IMR-90 (cell line): Measurements from ENCODE around the gene ETHE1. TPM values are rescaled to one million over a fixed set of nuclear protein-coding genes. Genes with fewer than 3 reads are reported as not detected.
A peak's percentile ranks its signal among the peaks of the same experiment; 100 is the strongest.

Source experiments
- ATAC-seq: fragments of 200-7000 bp; cut with Tn5 transposase; 2 replicates; pipeline ENCODE4 v1.9.1; 2020; ENCODE audit warnings: low read depth, mild to moderate bottlenecking, moderate library complexity
- BruUV-seq: library from RNA; stranded (reverse); fragments of 400-500 nt; replicated peaks from 2 replicates; lab custom pipeline; 2021; lab: Mats Ljungman, UMichigan
- CTCF ChIA-PET: fragments of 300-600 bp; formaldehyde crosslinking; extraction: SDS; loops from one replicate; lab custom pipeline; 2021; ENCODE audit warnings: antibody characterized with exemption; lab: Yijun Ruan, JAX
- POLR2A ChIA-PET: fragments of 300-600 bp; sonication (Branson Sonifier 250); formaldehyde crosslinking; loops from one replicate; lab custom pipeline; 2022; ENCODE audit warnings: antibody characterized with exemption; ENCODE audit not compliant: unreplicated experiment; lab: Charles Lee
- DNase-seq: peaks from one replicate; pipeline ENCODE4 v3.0.0; 2013
- H2AFZ ChIP-seq: replicated peaks from 2 replicates; pipeline ENCODE3; 2013; ENCODE audit warnings: low read length, mild to moderate bottlenecking; ENCODE audit not compliant: poor library complexity
- H2AK5ac ChIP-seq: 2 replicates; pipeline ENCODE4 v1.6.1; 2013; ENCODE audit warnings: low read depth, low read length, inconsistent platforms
- H2AK9ac ChIP-seq: replicated peaks from 2 replicates; pipeline ENCODE3; 2013; ENCODE audit warnings: mild to moderate bottlenecking, low read depth, low read length, moderate library complexity; ENCODE audit not compliant: poor library complexity
- H2BK120ac ChIP-seq: 2 replicates; pipeline ENCODE4 v1.6.1; 2013; ENCODE audit warnings: low read depth, low read length, inconsistent platforms
- H2BK15ac ChIP-seq: 3 replicates; pipeline ENCODE4 v1.6.1; 2013; ENCODE audit warnings: low read depth, low read length, inconsistent platforms
- H2BK20ac ChIP-seq: 2 replicates; pipeline ENCODE4 v1.6.1; 2013; ENCODE audit warnings: low read depth, mild to moderate bottlenecking, inconsistent platforms, low read length, moderate library complexity
- H2BK5ac ChIP-seq: 2 replicates; pipeline ENCODE4 v1.6.1; 2013; ENCODE audit warnings: mild to moderate bottlenecking, low read depth, low read length, inconsistent platforms; ENCODE audit not compliant: poor library complexity, severe bottlenecking
- H3K14ac ChIP-seq: replicated peaks from 2 replicates; pipeline ENCODE4 v1.6.1; 2013; ENCODE audit warnings: low read depth, low read length, inconsistent platforms
- H3K18ac ChIP-seq: 2 replicates; pipeline ENCODE4 v1.6.1; 2013; ENCODE audit warnings: low read depth, low read length, control low read depth
- H3K23ac ChIP-seq: 2 replicates; pipeline ENCODE4 v1.6.1; 2013; ENCODE audit warnings: low read depth, low read length, inconsistent platforms
- H3K27ac ChIP-seq: 2 replicates; pipeline ENCODE4 v1.5.1; 2013; ENCODE audit warnings: mild to moderate bottlenecking, control low read depth, low read length; ENCODE audit not compliant: insufficient read depth
- H3K27me3 ChIP-seq: 2 replicates; pipeline ENCODE4 v1.6.1; 2013; ENCODE audit warnings: low read length; ENCODE audit not compliant: control insufficient read depth, insufficient read depth
- H3K36me3 ChIP-seq: 2 replicates; pipeline ENCODE4 v1.6.1; 2013; ENCODE audit warnings: low read length, mixed read lengths; ENCODE audit not compliant: control insufficient read depth, insufficient read depth
- H3K4ac ChIP-seq: 2 replicates; pipeline ENCODE4 v1.6.1; 2013; ENCODE audit warnings: low read depth, low read length, inconsistent platforms
- H3K4me1 ChIP-seq: 2 replicates; pipeline ENCODE4 v1.6.1; 2013; ENCODE audit warnings: low read length, mixed read lengths; ENCODE audit not compliant: control insufficient read depth, insufficient read depth
- H3K4me2 ChIP-seq: 2 replicates; pipeline ENCODE4 v1.6.1; 2013; ENCODE audit warnings: low read depth, mild to moderate bottlenecking, control low read depth, low read length, moderate library complexity
- H3K4me3 ChIP-seq: 2 replicates; pipeline ENCODE4 v1.5.1; 2013; ENCODE audit warnings: low read depth, mild to moderate bottlenecking, control low read depth, low read length, moderate library complexity; ENCODE audit not compliant: insufficient read depth
- H3K56ac ChIP-seq: 2 replicates; pipeline ENCODE4 v1.6.1; 2013; ENCODE audit warnings: low read length, inconsistent platforms; ENCODE audit not compliant: insufficient read depth; ENCODE audit errors: extremely low read depth
- H3K79me1 ChIP-seq, 2 experiments: 2 replicates each; pipeline ENCODE4 v1.6.1; 2013; ENCODE audit warnings: low read length in 2 of 2, inconsistent platforms in 1 of 2, low read depth in 1 of 2
- H3K9ac ChIP-seq: 2 replicates; pipeline ENCODE4 v1.6.1; 2013; ENCODE audit warnings: low read depth, low read length, control low read depth
- H3K9me1 ChIP-seq: 2 replicates; pipeline ENCODE4 v1.6.1; 2013; ENCODE audit warnings: low read length, inconsistent platforms; ENCODE audit not compliant: insufficient read depth
- H3K9me3 ChIP-seq: 2 replicates; pipeline ENCODE4 v1.6.1; 2013; ENCODE audit warnings: low read length; ENCODE audit not compliant: control insufficient read depth, insufficient read depth
- H4K20me1 ChIP-seq: 2 replicates; pipeline ENCODE4 v1.6.1; 2013; ENCODE audit warnings: low read length, inconsistent platforms; ENCODE audit not compliant: insufficient read depth
- H4K5ac ChIP-seq: 2 replicates; pipeline ENCODE4 v1.6.1; 2013; ENCODE audit warnings: mild to moderate bottlenecking, low read depth, low read length, control low read depth
- H4K8ac ChIP-seq, 2 experiments: 2 replicates each; pipeline ENCODE4 v1.6.1; 2013; ENCODE audit warnings: low read depth in 2 of 2, low read length in 2 of 2, control low read depth in 1 of 2, inconsistent platforms in 1 of 2
- H4K91ac ChIP-seq: 2 replicates; pipeline ENCODE4 v1.6.1; 2013; ENCODE audit warnings: low read depth, low read length, inconsistent platforms; ENCODE audit not compliant: insufficient read depth
- BHLHE40 ChIP-seq: fragments of 150-350 bp; IDR thresholded peaks from 2 replicates; pipeline ENCODE4 v1.6.1; 2016; ENCODE audit warnings: mild to moderate bottlenecking, low read depth, low read length
- CEBPB ChIP-seq: IDR thresholded peaks from 2 replicates; pipeline ENCODE4 v1.6.1; 2012; ENCODE audit warnings: low read depth, low read length, improper control_type of control experiment
- CHD1 ChIP-seq: IDR thresholded peaks from 2 replicates; pipeline ENCODE4 v1.6.1; 2012; ENCODE audit warnings: low read depth, low read length, improper control_type of control experiment
- CTCF ChIP-seq: conservative IDR thresholded peaks from 2 replicates; pipeline ENCODE4 v1.5.1; 2012; ENCODE audit warnings: mild to moderate bottlenecking, low read depth, low read length, improper control_type of control experiment
- ELK1 ChIP-seq: fragments of 150-350 bp; IDR thresholded peaks from 2 replicates; pipeline ENCODE4 v1.6.1; 2016; ENCODE audit warnings: low read depth, mild to moderate bottlenecking, low read length, moderate library complexity, borderline replicate concordance
- FOS ChIP-seq: fragments of 150-350 bp; IDR thresholded peaks from 2 replicates; pipeline ENCODE4 v1.6.1; 2016; ENCODE audit warnings: low read depth, low read length
- MAFK ChIP-seq: IDR thresholded peaks from 2 replicates; pipeline ENCODE4 v1.6.1; 2012; ENCODE audit warnings: low read depth, low read length, improper control_type of control experiment
- MAZ ChIP-seq: IDR thresholded peaks from 2 replicates; pipeline ENCODE4 v1.6.1; 2012; ENCODE audit warnings: low read depth, mild to moderate bottlenecking, low read length, improper control_type of control experiment, moderate library complexity, borderline replicate concordance
- MXI1 ChIP-seq: IDR thresholded peaks from 2 replicates; pipeline ENCODE4 v1.6.1; 2012; ENCODE audit warnings: low read depth, mild to moderate bottlenecking, low read length, moderate library complexity, borderline replicate concordance
- NFE2L2 ChIP-seq: fragments of 150-350 bp; IDR thresholded peaks from 2 replicates; pipeline ENCODE4 v1.6.1; 2016; ENCODE audit warnings: low read depth, mild to moderate bottlenecking, low read length
- POLR2A ChIP-seq: IDR thresholded peaks from 2 replicates; pipeline ENCODE4 v1.6.1; 2012; ENCODE audit warnings: mild to moderate bottlenecking, low read depth, low read length
- RAD21 ChIP-seq: IDR thresholded peaks from 2 replicates; pipeline ENCODE4 v1.6.1; 2012; ENCODE audit warnings: low read length, improper control_type of control experiment
- RCOR1 ChIP-seq: IDR thresholded peaks from 2 replicates; pipeline ENCODE4 v1.6.1; 2012; ENCODE audit warnings: mild to moderate bottlenecking, low read length, improper control_type of control experiment; ENCODE audit not compliant: insufficient replicate concordance
- RFX5 ChIP-seq: IDR thresholded peaks from 2 replicates; pipeline ENCODE4 v1.8.0; 2012; ENCODE audit warnings: low read depth, mild to moderate bottlenecking, low read length, moderate library complexity
- SMC3 ChIP-seq: fragments of 150-350 bp; IDR thresholded peaks from 2 replicates; pipeline ENCODE4 v1.6.1; 2016; ENCODE audit warnings: low read depth, mild to moderate bottlenecking, antibody characterized with exemption, low read length, moderate library complexity
- USF2 ChIP-seq: fragments of 150-350 bp; IDR thresholded peaks from 2 replicates; pipeline ENCODE4 v1.6.1; 2017; ENCODE audit warnings: mild to moderate bottlenecking, antibody characterized with exemption, low read length, low read depth
- whole genome bisulfite sequencing, 2 experiments: methylation state at CpG; one replicate each; pipeline versions ENCODE4 v1.1.5 to v1.1.7; 2013; ENCODE audit warnings: missing lambda C conversion rate in 2 of 2; ENCODE audit not compliant: insufficient read length in 1 of 2; ENCODE audit errors: extremely low coverage in 2 of 2; 5-methylcytosine and 5-hydroxymethylcytosine counted together
- dilution Hi-C: fragments of 300-500 bp; cut with HindIII; formaldehyde crosslinking; loops from one replicate; pipeline ENCODE4 v1.14.3; 2018; ENCODE audit warnings: low sequenced_read_pairs; ENCODE audit not compliant: unreplicated experiment
- in situ Hi-C: fragments of 300-500 bp; cut with MboI; formaldehyde crosslinking; loops from 3 replicates; pipeline ENCODE4 v1.14.3; 2019; ENCODE audit warnings: low sequenced_read_pairs, inconsistent platforms, mixed read lengths
- intact Hi-C: fragments of 100-400 bp; cut with micrococcal nuclease; formaldehyde crosslinking; loops from 2 replicates; pipeline ENCODE4 v1.10.0; 2022
- polyA plus RNA-seq, 3 experiments: library from polyadenylated mRNA; depleted of rRNA; stranded (reverse); fragments of >200 nt; gene quantifications; 2 replicates each; pipeline ENCODE4 v1.2.3, GENCODE V29; 2012; ENCODE audit warnings: low replicate concordance in 1 of 3
- total RNA-seq: library from RNA; depleted of rRNA; stranded (reverse); fragments of >200 nt; gene quantifications from 2 replicates; pipeline ENCODE4 v1.2.3, GENCODE V29; 2012

Gene ETHE1
- total and polyA plus RNA-seq, 2 of the 4 experiments (the other 2 are of a cell fraction) = 161 to 233 TPM

- TF ChIP-seq RFX5 = no peak
- no peak for TF ChIP-seq BHLHE40
- no peak for TF ChIP-seq MXI1
- peak; percentile 88 for TF ChIP-seq CEBPB
- no peak for TF ChIP-seq SMC3
- TF ChIP-seq POLR2A = no peak
- no peak for TF ChIP-seq ELK1
- TF ChIP-seq RCOR1 = no peak
- TF ChIP-seq NFE2L2 = peak; percentile 65; the same call in 1 of the 2 replicates
- peak; percentile 3; the same call in 1 of the 2 replicates for TF ChIP-seq MAFK
- TF ChIP-seq USF2 = no peak
- no peak for TF ChIP-seq MAZ
- TF ChIP-seq CHD1 = no peak
- no peak for TF ChIP-seq CTCF
- TF ChIP-seq RAD21 = no peak
- TF ChIP-seq FOS = 0 out of 2 replicates have a peak, but pooled peaks have one; percentile 3
- Histone ChIP-seq H2AK5ac (peak overlapping the region; percentile 89), H3K9me1 (peaks cover 12% of the 10 kb centered on the region), H2BK5ac (peak overlapping the region; percentile 48), H3K4me1 (peaks cover 18% of the 10 kb centered on the region), H2AK9ac (no peak overlapping the region), H2BK15ac (0 out of 3 replicates have a peak overlapping the region, but pooled peaks have one; percentile 42), H3K36me3 (no peaks in the 10 kb centered on the region), H2AFZ (no peak overlapping the region), H3K56ac (no peak overlapping the region), H3K4me3 (no peak overlapping the region), H4K91ac (no peak overlapping the region), H3K27ac (peak overlapping the region; percentile 14; the same call in 1 of the 2 replicates), H3K4ac (peak overlapping the region; percentile 79), H2BK20ac (peak overlapping the region; percentile 78; the same call in 1 of the 2 replicates), H3K18ac (peak overlapping the region; percentile 60; the same call in 1 of the 2 replicates), H4K5ac (0 out of 2 replicates have a peak overlapping the region, but pooled peaks have one; percentile 44), H3K23ac (no peak overlapping the region), H3K14ac (no peak overlapping the region; the same call in 1 of the 2 replicates), H3K4me2 (peak overlapping the region; percentile 46), H3K27me3 (no peaks in the 10 kb centered on the region), H3K79me1 (no peaks in the 10 kb centered on the region), H4K8ac (peak overlapping the region; percentile 16 to 69; a peak in 2 of 4 replicates), H2BK120ac (peak overlapping the region; percentile 56), H3K9ac (no peak overlapping the region), H4K20me1 (no peaks in the 10 kb centered on the region), H3K9me3 (no peaks in the 10 kb centered on the region)
- 80% methylated on average over 1 of the region's 4 CpGs; no CpG with 5 or more reads in 1 of the 2 experiments for WGBS, 2 experiments
- CTCF ChIA-PET = no interaction called here
- DNase-seq (peak; percentile 70), ATAC-seq (no peak)
- no TSS peak for BruUV-seq
- dilution Hi-C loops (no loop called here), in situ Hi-C loops (no loop called here), intact Hi-C loops (no loop called here)
- POLR2A ChIA-PET = no interaction called here
These were observed 59.3 kb downstream of the ETHE1 start for GRCh38 chr19:43467730-43468129.
